IMR-90 (cell line): ENCODE measurements around the gene EIF2B1. TPM values are rescaled to one million over a fixed set of nuclear protein-coding genes. Genes with fewer than 3 reads are reported as not detected.
A peak's percentile ranks its signal among the peaks of the same experiment; 100 is the strongest.

ENCODE experiments used
- ATAC-seq: fragments of 200-7000 bp; cut with Tn5 transposase; 2 replicates; pipeline ENCODE4 v1.9.1; 2020; ENCODE audit warnings: low read depth, mild to moderate bottlenecking, moderate library complexity
- BruUV-seq: library from RNA; stranded (reverse); fragments of 400-500 nt; replicated peaks from 2 replicates; lab custom pipeline; 2021; lab: Mats Ljungman, UMichigan
- CTCF ChIA-PET: fragments of 300-600 bp; formaldehyde crosslinking; extraction: SDS; loops from one replicate; lab custom pipeline; 2021; ENCODE audit warnings: antibody characterized with exemption; lab: Yijun Ruan, JAX
- POLR2A ChIA-PET: fragments of 300-600 bp; sonication (Branson Sonifier 250); formaldehyde crosslinking; loops from one replicate; lab custom pipeline; 2022; ENCODE audit warnings: antibody characterized with exemption; ENCODE audit not compliant: unreplicated experiment; lab: Charles Lee
- DNase-seq: peaks from one replicate; pipeline ENCODE4 v3.0.0; 2013
- H2AFZ ChIP-seq: replicated peaks from 2 replicates; pipeline ENCODE3; 2013; ENCODE audit warnings: low read length, mild to moderate bottlenecking; ENCODE audit not compliant: poor library complexity
- H2AK5ac ChIP-seq: 2 replicates; pipeline ENCODE4 v1.6.1; 2013; ENCODE audit warnings: low read depth, low read length, inconsistent platforms
- H2AK9ac ChIP-seq: replicated peaks from 2 replicates; pipeline ENCODE3; 2013; ENCODE audit warnings: mild to moderate bottlenecking, low read depth, low read length, moderate library complexity; ENCODE audit not compliant: poor library complexity
- H2BK120ac ChIP-seq: 2 replicates; pipeline ENCODE4 v1.6.1; 2013; ENCODE audit warnings: low read depth, low read length, inconsistent platforms
- H2BK15ac ChIP-seq: 3 replicates; pipeline ENCODE4 v1.6.1; 2013; ENCODE audit warnings: low read depth, low read length, inconsistent platforms
- H2BK20ac ChIP-seq: 2 replicates; pipeline ENCODE4 v1.6.1; 2013; ENCODE audit warnings: low read depth, mild to moderate bottlenecking, inconsistent platforms, low read length, moderate library complexity
- H2BK5ac ChIP-seq: 2 replicates; pipeline ENCODE4 v1.6.1; 2013; ENCODE audit warnings: mild to moderate bottlenecking, low read depth, low read length, inconsistent platforms; ENCODE audit not compliant: poor library complexity, severe bottlenecking
- H3K14ac ChIP-seq: replicated peaks from 2 replicates; pipeline ENCODE4 v1.6.1; 2013; ENCODE audit warnings: low read depth, low read length, inconsistent platforms
- H3K18ac ChIP-seq: 2 replicates; pipeline ENCODE4 v1.6.1; 2013; ENCODE audit warnings: low read depth, low read length, control low read depth
- H3K23ac ChIP-seq: 2 replicates; pipeline ENCODE4 v1.6.1; 2013; ENCODE audit warnings: low read depth, low read length, inconsistent platforms
- H3K27ac ChIP-seq: 2 replicates; pipeline ENCODE4 v1.5.1; 2013; ENCODE audit warnings: mild to moderate bottlenecking, control low read depth, low read length; ENCODE audit not compliant: insufficient read depth
- H3K27me3 ChIP-seq: 2 replicates; pipeline ENCODE4 v1.6.1; 2013; ENCODE audit warnings: low read length; ENCODE audit not compliant: control insufficient read depth, insufficient read depth
- H3K36me3 ChIP-seq: 2 replicates; pipeline ENCODE4 v1.6.1; 2013; ENCODE audit warnings: low read length, mixed read lengths; ENCODE audit not compliant: control insufficient read depth, insufficient read depth
- H3K4ac ChIP-seq: 2 replicates; pipeline ENCODE4 v1.6.1; 2013; ENCODE audit warnings: low read depth, low read length, inconsistent platforms
- H3K4me1 ChIP-seq: 2 replicates; pipeline ENCODE4 v1.6.1; 2013; ENCODE audit warnings: low read length, mixed read lengths; ENCODE audit not compliant: control insufficient read depth, insufficient read depth
- H3K4me2 ChIP-seq: 2 replicates; pipeline ENCODE4 v1.6.1; 2013; ENCODE audit warnings: low read depth, mild to moderate bottlenecking, control low read depth, low read length, moderate library complexity
- H3K4me3 ChIP-seq: 2 replicates; pipeline ENCODE4 v1.5.1; 2013; ENCODE audit warnings: low read depth, mild to moderate bottlenecking, control low read depth, low read length, moderate library complexity; ENCODE audit not compliant: insufficient read depth
- H3K56ac ChIP-seq: 2 replicates; pipeline ENCODE4 v1.6.1; 2013; ENCODE audit warnings: low read length, inconsistent platforms; ENCODE audit not compliant: insufficient read depth; ENCODE audit errors: extremely low read depth
- H3K79me1 ChIP-seq, 2 experiments: 2 replicates each; pipeline ENCODE4 v1.6.1; 2013; ENCODE audit warnings: low read length in 2 of 2, inconsistent platforms in 1 of 2, low read depth in 1 of 2
- H3K9ac ChIP-seq: 2 replicates; pipeline ENCODE4 v1.6.1; 2013; ENCODE audit warnings: low read depth, low read length, control low read depth
- H3K9me1 ChIP-seq: 2 replicates; pipeline ENCODE4 v1.6.1; 2013; ENCODE audit warnings: low read length, inconsistent platforms; ENCODE audit not compliant: insufficient read depth
- H3K9me3 ChIP-seq: 2 replicates; pipeline ENCODE4 v1.6.1; 2013; ENCODE audit warnings: low read length; ENCODE audit not compliant: control insufficient read depth, insufficient read depth
- H4K20me1 ChIP-seq: 2 replicates; pipeline ENCODE4 v1.6.1; 2013; ENCODE audit warnings: low read length, inconsistent platforms; ENCODE audit not compliant: insufficient read depth
- H4K5ac ChIP-seq: 2 replicates; pipeline ENCODE4 v1.6.1; 2013; ENCODE audit warnings: mild to moderate bottlenecking, low read depth, low read length, control low read depth
- H4K8ac ChIP-seq, 2 experiments: 2 replicates each; pipeline ENCODE4 v1.6.1; 2013; ENCODE audit warnings: low read depth in 2 of 2, low read length in 2 of 2, control low read depth in 1 of 2, inconsistent platforms in 1 of 2
- H4K91ac ChIP-seq: 2 replicates; pipeline ENCODE4 v1.6.1; 2013; ENCODE audit warnings: low read depth, low read length, inconsistent platforms; ENCODE audit not compliant: insufficient read depth
- MAFK ChIP-seq: IDR thresholded peaks from 2 replicates; pipeline ENCODE4 v1.6.1; 2012; ENCODE audit warnings: low read depth, low read length, improper control_type of control experiment
- POLR2A ChIP-seq: IDR thresholded peaks from 2 replicates; pipeline ENCODE4 v1.6.1; 2012; ENCODE audit warnings: mild to moderate bottlenecking, low read depth, low read length
- WGBS, 2 experiments: methylation state at CpG; one replicate each; pipeline versions ENCODE4 v1.1.5 to v1.1.7; 2013; ENCODE audit warnings: missing lambda C conversion rate in 2 of 2; ENCODE audit not compliant: insufficient read length in 1 of 2; ENCODE audit errors: extremely low coverage in 2 of 2; 5-methylcytosine and 5-hydroxymethylcytosine counted together
- dilution Hi-C: fragments of 300-500 bp; cut with HindIII; formaldehyde crosslinking; loops from one replicate; pipeline ENCODE4 v1.14.3; 2018; ENCODE audit warnings: low sequenced_read_pairs; ENCODE audit not compliant: unreplicated experiment
- in situ Hi-C: fragments of 300-500 bp; cut with MboI; formaldehyde crosslinking; loops from 3 replicates; pipeline ENCODE4 v1.14.3; 2019; ENCODE audit warnings: low sequenced_read_pairs, inconsistent platforms, mixed read lengths
- intact Hi-C: fragments of 100-400 bp; cut with micrococcal nuclease; formaldehyde crosslinking; loops from 2 replicates; pipeline ENCODE4 v1.10.0; 2022
- polyA plus RNA-seq, 3 experiments: library from polyadenylated mRNA; depleted of rRNA; stranded (reverse); fragments of >200 nt; gene quantifications; 2 replicates each; pipeline ENCODE4 v1.2.3, GENCODE V29; 2012; ENCODE audit warnings: low replicate concordance in 1 of 3
- total RNA-seq: library from RNA; depleted of rRNA; stranded (reverse); fragments of >200 nt; gene quantifications from 2 replicates; pipeline ENCODE4 v1.2.3, GENCODE V29; 2012
- TF ChIP-seq, protein P1 (sequence below): conservative IDR thresholded peaks from 2 replicates; pipeline ENCODE4 v1.5.1; 2012; ENCODE audit warnings: mild to moderate bottlenecking, low read depth, low read length, improper control_type of control experiment

The EIF2B1 gene
- total and polyA plus RNA-seq, 2 of the 4 experiments (the other 2 are of a cell fraction) = 33.9 to 45.9 TPM

DNA sequence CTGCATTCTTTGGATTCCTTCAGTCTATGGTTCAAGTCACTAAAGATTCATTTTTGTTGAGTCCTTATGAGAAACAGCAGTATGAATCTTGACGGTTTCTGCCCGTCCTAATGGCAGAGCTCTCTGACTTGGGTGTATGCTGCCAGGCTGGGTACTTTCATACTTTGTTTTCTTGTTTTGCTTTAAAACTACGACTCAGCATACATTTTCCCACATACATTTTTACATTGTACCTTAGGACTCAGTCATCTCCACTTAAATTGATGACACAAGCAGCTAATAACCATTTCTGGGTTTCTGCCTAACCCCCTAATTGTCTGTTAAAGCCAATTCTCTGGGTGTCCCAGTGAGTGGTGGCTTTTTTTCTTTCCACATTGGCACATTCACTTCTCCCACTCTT lies 36.4 kb downstream of the EIF2B1 start:
- Histone ChIP-seq H3K4me1 (peaks cover 2% of the 10 kb centered on the region; the same call in 1 of the 2 replicates), H3K4me2 (no peak overlapping the region), H4K5ac (no peak overlapping the region), H2AFZ (no peak overlapping the region), H3K27me3 (no peaks in the 10 kb centered on the region), H3K79me1 (peaks cover 21 to 49% of the 10 kb centered on the region in 2 experiments), H3K18ac (no peak overlapping the region), H3K4me3 (no peak overlapping the region), H2BK20ac (no peak overlapping the region), H3K9me1 (no peaks in the 10 kb centered on the region), H3K9me3 (no peaks in the 10 kb centered on the region), H2BK15ac (no peak overlapping the region), H3K4ac (no peak overlapping the region), H4K8ac (no peak overlapping the region), H3K23ac (no peak overlapping the region), H3K27ac (no peak overlapping the region), H4K20me1 (peaks cover 38% of the 10 kb centered on the region), H2BK5ac (no peak overlapping the region), H3K9ac (no peak overlapping the region), H3K36me3 (peaks cover 26% of the 10 kb centered on the region), H2AK9ac (no peak overlapping the region), H3K56ac (no peak overlapping the region), H2AK5ac (no peak overlapping the region), H4K91ac (no peak overlapping the region), H3K14ac (no peak overlapping the region), H2BK120ac (no peak overlapping the region)
- dilution Hi-C loops (no loop called here), intact Hi-C loops (no loop called here), in situ Hi-C loops (no loop called here)
- ChIA-PET POLR2A (no interaction called here), CTCF (no interaction called here)
- DNase-seq = no peak
- WGBS, 2 experiments = 90% methylated on average over 3 of the region's 3 CpGs; no CpG with 5 or more reads in 1 of the 2 experiments
- TF ChIP-seq MAFK (peak; percentile 32; the same call in 1 of the 2 replicates), POLR2A (no peak)
- TF ChIP-seq, protein P1, sequence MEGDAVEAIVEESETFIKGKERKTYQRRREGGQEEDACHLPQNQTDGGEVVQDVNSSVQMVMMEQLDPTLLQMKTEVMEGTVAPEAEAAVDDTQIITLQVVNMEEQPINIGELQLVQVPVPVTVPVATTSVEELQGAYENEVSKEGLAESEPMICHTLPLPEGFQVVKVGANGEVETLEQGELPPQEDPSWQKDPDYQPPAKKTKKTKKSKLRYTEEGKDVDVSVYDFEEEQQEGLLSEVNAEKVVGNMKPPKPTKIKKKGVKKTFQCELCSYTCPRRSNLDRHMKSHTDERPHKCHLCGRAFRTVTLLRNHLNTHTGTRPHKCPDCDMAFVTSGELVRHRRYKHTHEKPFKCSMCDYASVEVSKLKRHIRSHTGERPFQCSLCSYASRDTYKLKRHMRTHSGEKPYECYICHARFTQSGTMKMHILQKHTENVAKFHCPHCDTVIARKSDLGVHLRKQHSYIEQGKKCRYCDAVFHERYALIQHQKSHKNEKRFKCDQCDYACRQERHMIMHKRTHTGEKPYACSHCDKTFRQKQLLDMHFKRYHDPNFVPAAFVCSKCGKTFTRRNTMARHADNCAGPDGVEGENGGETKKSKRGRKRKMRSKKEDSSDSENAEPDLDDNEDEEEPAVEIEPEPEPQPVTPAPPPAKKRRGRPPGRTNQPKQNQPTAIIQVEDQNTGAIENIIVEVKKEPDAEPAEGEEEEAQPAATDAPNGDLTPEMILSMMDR = no peak
- no peak for ATAC-seq
- BruUV-seq = TSS peak; percentile 98
